ENCODE data around the gene LSM12.

The LSM12 gene

GRCh38 chr17:44113382-44113781 is 46.9 kb upstream of the LSM12 start:
- POLR2A ChIA-PET = no interaction called here
- CTCF ChIA-PET = interaction anchor here (0.7 to 3.9 kb wide), 4 partner anchors 10 to 55 kb away, joined by 3 to 22 read pairs (median 8); partner anchors contain the start of gene HDAC5
- Histone ChIP-seq H3K9me3 (ENCODE audit: control insufficient read depth, insufficient read depth, low read depth, low read length) (no peaks in the 10 kb centered on the region), H3K27ac (ENCODE audit: extremely low read depth, low read depth, low read length) (no peak overlapping the region), H3K4me1 (ENCODE audit: control insufficient read depth, insufficient read depth, low read length) (peaks cover 24% of the 10 kb centered on the region), H3K4me3 (ENCODE audit: low read depth, low read length) (no peak overlapping the region), H3K36me3 (ENCODE audit: control insufficient read depth in 2 of 2, insufficient read depth in 1 of 2, low read length in 2 of 2) (peaks cover 0 to 42% of the 10 kb centered on the region in 2 experiments; a peak in 1 of 3 replicates)
- no peak for TF ChIP-seq ZNF211 (tag by site-specific recombination; IDR thresholded peaks at IDR 0.05; ENCODE audit: low read depth)
- TF ChIP-seq ZNF133 (tag by site-specific recombination; IDR thresholded peaks at IDR 0.05) = no peak
- TF ChIP-seq ZNF561 (tag by site-specific recombination; IDR thresholded peaks at IDR 0.05; ENCODE audit: borderline replicate concordance) = no peak
- no peak for TF ChIP-seq ZNF560 (tag by site-specific recombination; IDR thresholded peaks at IDR 0.05; ENCODE audit: borderline replicate concordance)
- no peak for TF ChIP-seq HOXD13 (CRISPR knock-in tag; IDR thresholded peaks at IDR 0.05; ENCODE audit: borderline replicate concordance)

- no peaks in the 10 kb centered on the region for H3K9me3 ChIP-seq (ENCODE audit: control insufficient read depth, insufficient read depth, low read depth, low read length)
- ChIA-PET POLR2A (interaction anchor here (0.6 to 5.1 kb wide), 4 partner anchors 10 to 57 kb away, joined by 5 to 34 read pairs (median 9); partner anchors contain the start of genes ASB16, HDAC5 and LSM12), CTCF (interaction anchor here (0.7 to 3.9 kb wide), 6 partner anchors 10 to 171 kb away, joined by 3 to 22 read pairs (median 6); partner anchors contain the start of gene HDAC5)
- no peak overlapping the region for H3K4me3 ChIP-seq (ENCODE audit: low read depth, low read length)
- no peak overlapping the region for H3K27ac ChIP-seq (ENCODE audit: extremely low read depth, low read depth, low read length)
- H3K36me3 ChIP-seq (ENCODE audit: control insufficient read depth in 2 of 2, insufficient read depth in 1 of 2, low read length in 2 of 2) = peaks cover 0 to 42% of the 10 kb centered on the region in 2 experiments; a peak in 1 of 3 replicates
- H3K4me1 ChIP-seq (ENCODE audit: control insufficient read depth, insufficient read depth, low read length) = peaks cover 24% of the 10 kb centered on the region
- TF ChIP-seq, protein P1, sequence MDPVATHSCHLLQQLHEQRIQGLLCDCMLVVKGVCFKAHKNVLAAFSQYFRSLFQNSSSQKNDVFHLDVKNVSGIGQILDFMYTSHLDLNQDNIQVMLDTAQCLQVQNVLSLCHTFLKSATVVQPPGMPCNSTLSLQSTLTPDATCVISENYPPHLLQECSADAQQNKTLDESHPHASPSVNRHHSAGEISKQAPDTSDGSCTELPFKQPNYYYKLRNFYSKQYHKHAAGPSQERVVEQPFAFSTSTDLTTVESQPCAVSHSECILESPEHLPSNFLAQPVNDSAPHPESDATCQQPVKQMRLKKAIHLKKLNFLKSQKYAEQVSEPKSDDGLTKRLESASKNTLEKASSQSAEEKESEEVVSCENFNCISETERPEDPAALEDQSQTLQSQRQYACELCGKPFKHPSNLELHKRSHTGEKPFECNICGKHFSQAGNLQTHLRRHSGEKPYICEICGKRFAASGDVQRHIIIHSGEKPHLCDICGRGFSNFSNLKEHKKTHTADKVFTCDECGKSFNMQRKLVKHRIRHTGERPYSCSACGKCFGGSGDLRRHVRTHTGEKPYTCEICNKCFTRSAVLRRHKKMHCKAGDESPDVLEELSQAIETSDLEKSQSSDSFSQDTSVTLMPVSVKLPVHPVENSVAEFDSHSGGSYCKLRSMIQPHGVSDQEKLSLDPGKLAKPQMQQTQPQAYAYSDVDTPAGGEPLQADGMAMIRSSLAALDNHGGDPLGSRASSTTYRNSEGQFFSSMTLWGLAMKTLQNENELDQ (tag by site-specific recombination; IDR thresholded peaks at IDR 0.05; ENCODE audit: low read depth) = no peak
- TF ChIP-seq, protein P2, sequence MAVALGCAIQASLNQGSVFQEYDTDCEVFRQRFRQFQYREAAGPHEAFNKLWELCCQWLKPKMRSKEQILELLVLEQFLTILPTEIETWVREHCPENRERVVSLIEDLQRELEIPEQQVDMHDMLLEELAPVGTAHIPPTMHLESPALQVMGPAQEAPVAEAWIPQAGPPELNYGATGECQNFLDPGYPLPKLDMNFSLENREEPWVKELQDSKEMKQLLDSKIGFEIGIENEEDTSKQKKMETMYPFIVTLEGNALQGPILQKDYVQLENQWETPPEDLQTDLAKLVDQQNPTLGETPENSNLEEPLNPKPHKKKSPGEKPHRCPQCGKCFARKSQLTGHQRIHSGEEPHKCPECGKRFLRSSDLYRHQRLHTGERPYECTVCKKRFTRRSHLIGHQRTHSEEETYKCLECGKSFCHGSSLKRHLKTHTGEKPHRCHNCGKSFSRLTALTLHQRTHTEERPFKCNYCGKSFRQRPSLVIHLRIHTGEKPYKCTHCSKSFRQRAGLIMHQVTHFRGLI (tag by site-specific recombination; IDR thresholded peaks at IDR 0.05) = 0 out of 2 replicates have a peak, but pooled peaks have one; percentile 40
- TF ChIP-seq GLIS1 (tag by site-specific recombination; IDR thresholded peaks at IDR 0.05) (peak; percentile 14; the same call in 1 of the 2 replicates), ZNF660 (tag by site-specific recombination; IDR thresholded peaks at IDR 0.05) (no peak), ZNF114 (tag by site-specific recombination; IDR thresholded peaks at IDR 0.05) (no peak), ZNF133 (tag by site-specific recombination; IDR thresholded peaks at IDR 0.05) (no peak), ZNF529 (tag by site-specific recombination; IDR thresholded peaks at IDR 0.05; ENCODE audit: insufficient replicate concordance) (no peak), ZFHX2 (tag by site-specific recombination; conservative IDR thresholded peaks at IDR 0.05) (peak; percentile 35; the same call in 1 of the 2 replicates), SCRT2 (tag by site-specific recombination; IDR thresholded peaks at IDR 0.05) (peak; percentile 14; the same call in 1 of the 2 replicates), OSR2 (tag by site-specific recombination; IDR thresholded peaks at IDR 0.05) (peak; percentile 77), ZNF623 (tag by site-specific recombination; IDR thresholded peaks at IDR 0.05) (no peak), ZNF324 (tag by site-specific recombination; IDR thresholded peaks at IDR 0.05) (no peak), HIC1 (tag by site-specific recombination; IDR thresholded peaks at IDR 0.05) (peak; percentile 31; the same call in 1 of the 2 replicates)
- TF ChIP-seq, protein P3, sequence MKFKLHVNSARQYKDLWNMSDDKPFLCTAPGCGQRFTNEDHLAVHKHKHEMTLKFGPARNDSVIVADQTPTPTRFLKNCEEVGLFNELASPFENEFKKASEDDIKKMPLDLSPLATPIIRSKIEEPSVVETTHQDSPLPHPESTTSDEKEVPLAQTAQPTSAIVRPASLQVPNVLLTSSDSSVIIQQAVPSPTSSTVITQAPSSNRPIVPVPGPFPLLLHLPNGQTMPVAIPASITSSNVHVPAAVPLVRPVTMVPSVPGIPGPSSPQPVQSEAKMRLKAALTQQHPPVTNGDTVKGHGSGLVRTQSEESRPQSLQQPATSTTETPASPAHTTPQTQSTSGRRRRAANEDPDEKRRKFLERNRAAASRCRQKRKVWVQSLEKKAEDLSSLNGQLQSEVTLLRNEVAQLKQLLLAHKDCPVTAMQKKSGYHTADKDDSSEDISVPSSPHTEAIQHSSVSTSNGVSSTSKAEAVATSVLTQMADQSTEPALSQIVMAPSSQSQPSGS (tag by site-specific recombination; IDR thresholded peaks at IDR 0.05; ENCODE audit: low read depth) = peak; percentile 31; the same call in 1 of the 2 replicates
- TF ChIP-seq, protein P4, sequence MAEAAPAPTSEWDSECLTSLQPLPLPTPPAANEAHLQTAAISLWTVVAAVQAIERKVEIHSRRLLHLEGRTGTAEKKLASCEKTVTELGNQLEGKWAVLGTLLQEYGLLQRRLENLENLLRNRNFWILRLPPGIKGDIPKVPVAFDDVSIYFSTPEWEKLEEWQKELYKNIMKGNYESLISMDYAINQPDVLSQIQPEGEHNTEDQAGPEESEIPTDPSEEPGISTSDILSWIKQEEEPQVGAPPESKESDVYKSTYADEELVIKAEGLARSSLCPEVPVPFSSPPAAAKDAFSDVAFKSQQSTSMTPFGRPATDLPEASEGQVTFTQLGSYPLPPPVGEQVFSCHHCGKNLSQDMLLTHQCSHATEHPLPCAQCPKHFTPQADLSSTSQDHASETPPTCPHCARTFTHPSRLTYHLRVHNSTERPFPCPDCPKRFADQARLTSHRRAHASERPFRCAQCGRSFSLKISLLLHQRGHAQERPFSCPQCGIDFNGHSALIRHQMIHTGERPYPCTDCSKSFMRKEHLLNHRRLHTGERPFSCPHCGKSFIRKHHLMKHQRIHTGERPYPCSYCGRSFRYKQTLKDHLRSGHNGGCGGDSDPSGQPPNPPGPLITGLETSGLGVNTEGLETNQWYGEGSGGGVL (tag by site-specific recombination; IDR thresholded peaks at IDR 0.05) = peak; percentile 80
- TF ChIP-seq, protein P5, sequence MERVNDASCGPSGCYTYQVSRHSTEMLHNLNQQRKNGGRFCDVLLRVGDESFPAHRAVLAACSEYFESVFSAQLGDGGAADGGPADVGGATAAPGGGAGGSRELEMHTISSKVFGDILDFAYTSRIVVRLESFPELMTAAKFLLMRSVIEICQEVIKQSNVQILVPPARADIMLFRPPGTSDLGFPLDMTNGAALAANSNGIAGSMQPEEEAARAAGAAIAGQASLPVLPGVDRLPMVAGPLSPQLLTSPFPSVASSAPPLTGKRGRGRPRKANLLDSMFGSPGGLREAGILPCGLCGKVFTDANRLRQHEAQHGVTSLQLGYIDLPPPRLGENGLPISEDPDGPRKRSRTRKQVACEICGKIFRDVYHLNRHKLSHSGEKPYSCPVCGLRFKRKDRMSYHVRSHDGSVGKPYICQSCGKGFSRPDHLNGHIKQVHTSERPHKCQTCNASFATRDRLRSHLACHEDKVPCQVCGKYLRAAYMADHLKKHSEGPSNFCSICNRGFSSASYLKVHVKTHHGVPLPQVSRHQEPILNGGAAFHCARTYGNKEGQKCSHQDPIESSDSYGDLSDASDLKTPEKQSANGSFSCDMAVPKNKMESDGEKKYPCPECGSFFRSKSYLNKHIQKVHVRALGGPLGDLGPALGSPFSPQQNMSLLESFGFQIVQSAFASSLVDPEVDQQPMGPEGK (tag by site-specific recombination; IDR thresholded peaks at IDR 0.05) = peak; percentile 82
These were observed 46.1 kb upstream of the LSM12 start for GRCh38 chr17:44112284-44113280.

Measured in HEK293 (cell line).